Measurements from ENCODE around the gene IGSF21. TPM values are rescaled to one million over a fixed set of nuclear protein-coding genes. Genes with fewer than 3 reads are reported as not detected.

IGSF21 gene
- polyA plus RNA-seq, 1 of the 3 experiments (the other 2 are of a cell fraction) = not detected

DNA sequence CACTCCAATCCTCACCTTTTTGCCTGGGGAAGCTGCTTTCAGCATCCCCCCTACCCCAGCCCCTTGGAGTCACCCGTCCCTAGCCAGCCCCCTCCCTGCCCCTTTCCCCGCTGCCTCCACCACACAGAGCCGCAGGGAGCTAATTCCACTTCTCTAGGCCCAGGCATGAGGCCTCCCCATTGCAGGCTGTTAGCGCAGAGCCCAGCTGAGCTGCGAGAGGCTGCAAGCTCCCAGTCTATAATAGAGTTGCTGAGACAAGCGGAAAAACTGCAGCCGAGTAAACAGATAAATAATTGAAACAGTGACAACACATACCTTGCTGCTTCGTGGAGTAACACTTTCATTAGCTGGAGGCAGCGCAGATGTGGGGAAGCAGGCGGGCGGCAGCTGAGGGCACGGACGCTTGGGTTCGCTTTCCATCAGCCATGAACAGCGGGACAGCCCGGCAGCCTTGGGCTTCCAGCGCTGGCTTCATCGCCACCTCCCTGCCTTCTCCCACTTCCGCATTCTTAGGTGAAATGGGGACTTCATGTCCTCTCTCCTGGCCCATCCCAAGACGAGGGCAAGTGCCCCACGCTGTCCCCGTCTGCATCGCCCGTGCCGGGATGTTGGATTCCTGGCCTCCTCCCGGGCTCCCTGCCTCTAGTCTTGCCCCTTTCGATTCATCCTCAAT is 183.3 kb downstream of the IGSF21 start:
- no peak overlapping the region for H3K27ac ChIP-seq (ENCODE audit: low read depth in 2 of 2, low read length in 1 of 2)
- H3F3A ChIP-seq (replicated peaks; ENCODE audit: insufficient read depth) = no peaks in the 10 kb centered on the region
- POLR2A ChIA-PET = no interaction called here
- H3K27me3 ChIP-seq (ENCODE audit: insufficient read depth) = no peaks in the 10 kb centered on the region
- H3K4me3 ChIP-seq (ENCODE audit: low read depth in 2 of 2, low read length in 1 of 2) = no peak overlapping the region
- TF ChIP-seq RCOR1 (IDR thresholded peaks at IDR 0.05; ENCODE audit: low read length) = no peak
- no peak for TF ChIP-seq EP300 (IDR thresholded peaks at IDR 0.05; ENCODE audit: borderline replicate concordance in 1 of 2, low read depth in 1 of 2, low read length in 1 of 2)
- TF ChIP-seq ELF1 (IDR thresholded peaks at IDR 0.05) = no peak
- TF ChIP-seq, protein P1, sequence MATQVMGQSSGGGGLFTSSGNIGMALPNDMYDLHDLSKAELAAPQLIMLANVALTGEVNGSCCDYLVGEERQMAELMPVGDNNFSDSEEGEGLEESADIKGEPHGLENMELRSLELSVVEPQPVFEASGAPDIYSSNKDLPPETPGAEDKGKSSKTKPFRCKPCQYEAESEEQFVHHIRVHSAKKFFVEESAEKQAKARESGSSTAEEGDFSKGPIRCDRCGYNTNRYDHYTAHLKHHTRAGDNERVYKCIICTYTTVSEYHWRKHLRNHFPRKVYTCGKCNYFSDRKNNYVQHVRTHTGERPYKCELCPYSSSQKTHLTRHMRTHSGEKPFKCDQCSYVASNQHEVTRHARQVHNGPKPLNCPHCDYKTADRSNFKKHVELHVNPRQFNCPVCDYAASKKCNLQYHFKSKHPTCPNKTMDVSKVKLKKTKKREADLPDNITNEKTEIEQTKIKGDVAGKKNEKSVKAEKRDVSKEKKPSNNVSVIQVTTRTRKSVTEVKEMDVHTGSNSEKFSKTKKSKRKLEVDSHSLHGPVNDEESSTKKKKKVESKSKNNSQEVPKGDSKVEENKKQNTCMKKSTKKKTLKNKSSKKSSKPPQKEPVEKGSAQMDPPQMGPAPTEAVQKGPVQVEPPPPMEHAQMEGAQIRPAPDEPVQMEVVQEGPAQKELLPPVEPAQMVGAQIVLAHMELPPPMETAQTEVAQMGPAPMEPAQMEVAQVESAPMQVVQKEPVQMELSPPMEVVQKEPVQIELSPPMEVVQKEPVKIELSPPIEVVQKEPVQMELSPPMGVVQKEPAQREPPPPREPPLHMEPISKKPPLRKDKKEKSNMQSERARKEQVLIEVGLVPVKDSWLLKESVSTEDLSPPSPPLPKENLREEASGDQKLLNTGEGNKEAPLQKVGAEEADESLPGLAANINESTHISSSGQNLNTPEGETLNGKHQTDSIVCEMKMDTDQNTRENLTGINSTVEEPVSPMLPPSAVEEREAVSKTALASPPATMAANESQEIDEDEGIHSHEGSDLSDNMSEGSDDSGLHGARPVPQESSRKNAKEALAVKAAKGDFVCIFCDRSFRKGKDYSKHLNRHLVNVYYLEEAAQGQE (IDR thresholded peaks at IDR 0.05; ENCODE audit: low read depth, low read length) = no peak
- TF ChIP-seq, protein P2, sequence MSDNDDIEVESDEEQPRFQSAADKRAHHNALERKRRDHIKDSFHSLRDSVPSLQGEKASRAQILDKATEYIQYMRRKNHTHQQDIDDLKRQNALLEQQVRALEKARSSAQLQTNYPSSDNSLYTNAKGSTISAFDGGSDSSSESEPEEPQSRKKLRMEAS (IDR thresholded peaks at IDR 0.05; ENCODE audit: low read depth) = no peak
- no peak for TF ChIP-seq EZH2phosphoT487 (IDR thresholded peaks at IDR 0.05; ENCODE audit: borderline replicate concordance, low read depth)
- no peak for TF ChIP-seq RFX5 (IDR thresholded peaks at IDR 0.05; ENCODE audit: low read length)
- no peak for TF ChIP-seq TAF1 (IDR thresholded peaks at IDR 0.05; ENCODE audit: borderline replicate concordance, low read depth, low read length)
- TF ChIP-seq FOXM1 (IDR thresholded peaks at IDR 0.05; ENCODE audit: low read depth) = no peak
- H3K4me2 ChIP-seq = no peak overlapping the region
- no peaks in the 10 kb centered on the region for H3K79me2 ChIP-seq (ENCODE audit: insufficient read depth)
- no peaks in the 10 kb centered on the region for H3K9me3 ChIP-seq
- CTCF ChIA-PET = interaction anchor here (0.9 to 10.0 kb wide), 6 partner anchors 10 to 368 kb away, joined by 3 to 72 read pairs (median 4); no protein-coding TSS in a partner anchor
- H2AFZ ChIP-seq (ENCODE audit: low read depth) = no peak overlapping the region
- H3K9ac ChIP-seq = no peak overlapping the region
- no peaks in the 10 kb centered on the region for H3K9me2 ChIP-seq
- H4K20me1 ChIP-seq (ENCODE audit: insufficient read depth) = no peaks in the 10 kb centered on the region
- no peaks in the 10 kb centered on the region for H3K36me3 ChIP-seq (replicated peaks in 1 of 2; ENCODE audit: control insufficient read depth in 1 of 2, insufficient read depth in 2 of 2, low read length in 1 of 2)
- peaks cover 0 to 13% of the 10 kb centered on the region in 2 experiments; a peak in 2 of 4 replicates for H3K4me1 ChIP-seq (ENCODE audit: control insufficient read depth in 1 of 2, insufficient read depth in 2 of 2, low read depth in 1 of 2, low read length in 1 of 2)
- 67% methylated on average over 26 of the region's 27 CpGs for WGBS (ENCODE audit: low lambda C conversion rate)
- DNase-seq = no peak

DNA sequence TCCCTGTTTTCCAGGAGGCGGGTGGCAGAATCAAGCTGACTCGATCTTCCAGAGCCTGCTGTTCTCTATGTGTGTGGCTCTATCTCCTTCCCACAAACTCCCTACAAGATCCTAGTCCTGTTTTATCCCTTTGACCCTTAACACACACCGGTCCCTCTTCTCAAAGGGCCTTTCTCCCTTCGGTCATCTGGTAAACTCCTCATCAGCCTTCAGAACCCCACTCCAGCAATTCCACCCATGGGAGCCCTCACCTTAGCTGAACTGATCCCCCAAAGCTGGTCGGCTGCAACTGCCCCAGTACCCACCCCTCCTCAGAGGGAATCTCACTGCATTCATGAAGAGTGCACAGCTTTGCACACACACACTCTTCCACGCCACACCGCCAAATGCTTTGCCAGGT is 184.9 kb downstream of the IGSF21 start:
- Histone ChIP-seq H3K79me2 (ENCODE audit: insufficient read depth) (no peaks in the 10 kb centered on the region), H4K20me1 (ENCODE audit: insufficient read depth) (no peaks in the 10 kb centered on the region), H3K9me2 (no peaks in the 10 kb centered on the region), H3K4me1 (ENCODE audit: control insufficient read depth in 1 of 2, insufficient read depth in 2 of 2, low read depth in 1 of 2, low read length in 1 of 2) (peaks cover 0 to 13% of the 10 kb centered on the region in 2 experiments; a peak in 2 of 4 replicates), H3F3A (replicated peaks; ENCODE audit: insufficient read depth) (no peaks in the 10 kb centered on the region), H3K9ac (no peak overlapping the region), H2AFZ (ENCODE audit: low read depth) (no peak overlapping the region), H3K27me3 (ENCODE audit: insufficient read depth) (no peaks in the 10 kb centered on the region), H3K4me2 (no peak overlapping the region), H3K9me3 (no peaks in the 10 kb centered on the region), H3K4me3 (ENCODE audit: low read depth in 2 of 2, low read length in 1 of 2) (no peak overlapping the region), H3K36me3 (replicated peaks in 1 of 2; ENCODE audit: control insufficient read depth in 1 of 2, insufficient read depth in 2 of 2, low read length in 1 of 2) (no peaks in the 10 kb centered on the region), H3K27ac (ENCODE audit: low read depth in 2 of 2, low read length in 1 of 2) (no peak overlapping the region)
- POLR2A ChIA-PET = no interaction called here
- CTCF ChIA-PET = interaction anchor here (0.7 to 10.0 kb wide), 7 partner anchors 8 to 367 kb away, joined by 3 to 72 read pairs (median 5); no protein-coding TSS in a partner anchor
- WGBS (ENCODE audit: low lambda C conversion rate) = 39% methylated on average over 7 of the region's 7 CpGs
- no peak for DNase-seq
- TF ChIP-seq YY1 (IDR thresholded peaks at IDR 0.05; ENCODE audit: low read depth) (no peak), CHD2 (IDR thresholded peaks at IDR 0.05; ENCODE audit: low read length, partially characterized antibody) (no peak), SIN3A (IDR thresholded peaks at IDR 0.05; ENCODE audit: borderline replicate concordance, low read depth, low read length) (no peak), USF2 (IDR thresholded peaks at IDR 0.05; ENCODE audit: borderline replicate concordance, low read depth, low read length) (no peak), FOXM1 (IDR thresholded peaks at IDR 0.05; ENCODE audit: low read depth) (no peak), TAF1 (IDR thresholded peaks at IDR 0.05; ENCODE audit: borderline replicate concordance, low read depth, low read length) (no peak), USF1 (IDR thresholded peaks at IDR 0.05; ENCODE audit: borderline replicate concordance, low read depth) (no peak), POLR2AphosphoS5 (IDR thresholded peaks at IDR 0.05; ENCODE audit: low read depth, low read length) (no peak), TCF12 (IDR thresholded peaks at IDR 0.05) (no peak), GABPA (IDR thresholded peaks at IDR 0.05; ENCODE audit: low read depth) (no peak), MEF2A (IDR thresholded peaks at IDR 0.05; ENCODE audit: borderline replicate concordance, low read depth) (no peak), RAD21 (IDR thresholded peaks at IDR 0.05; ENCODE audit: low read length) (no peak), IRF3 (IDR thresholded peaks at IDR 0.05; ENCODE audit: low read depth, low read length) (no peak), NFIC (IDR thresholded peaks at IDR 0.05; ENCODE audit: borderline replicate concordance) (no peak), FOSL2 (IDR thresholded peaks at IDR 0.05; ENCODE audit: borderline replicate concordance, low read depth) (no peak)
